ENCODE results near the gene PTPRN2. TPM values are rescaled to one million over a fixed set of nuclear protein-coding genes. Genes with fewer than 3 reads are reported as not detected.

PTPRN2 gene
- total and polyA plus RNA-seq, 2 of the 8 experiments (the other 6 are each of a cell fraction or from before 2014, with no cell fraction given), result 2.6 to 4.5 TPM

- no peak overlapping the region for H2BK15ac ChIP-seq (ENCODE audit: low read length)
- H3K4me3 ChIP-seq (ENCODE audit: extremely low read depth in 1 of 4, insufficient read depth in 2 of 4, low read depth in 3 of 4, low read length in 4 of 4), result no peak overlapping the region
- no peak overlapping the region for H4K5ac ChIP-seq (ENCODE audit: insufficient read length, low read depth, low read length)
- H3K27me3 ChIP-seq (replicated peaks in 1 of 4; ENCODE audit: control insufficient read depth in 3 of 4, extremely low read depth in 1 of 4, insufficient read depth in 3 of 4, low read length in 3 of 4), result peaks cover 16 to 63% (median 53%) of the 10 kb centered on the region in 4 experiments
- DNase-seq (ENCODE audit: low read depth in 1 of 2, low spot score in 2 of 2), result no peak
- no peak overlapping the region for H3K18ac ChIP-seq (ENCODE audit: extremely low read depth, low read length)
- no peaks in the 10 kb centered on the region for H3K4me1 ChIP-seq (replicated peaks in 1 of 4; ENCODE audit: control insufficient read depth in 3 of 4, insufficient read depth in 4 of 4, low read length in 3 of 4)
- no peak overlapping the region for H2AFZ ChIP-seq (ENCODE audit: low read length)
- no peak overlapping the region for H3K14ac ChIP-seq (ENCODE audit: insufficient read length)
- no peak overlapping the region for H2BK12ac ChIP-seq (ENCODE audit: low read depth, low read length)
- H4K8ac ChIP-seq (ENCODE audit: extremely low read depth, insufficient read depth, low read length), result no peak overlapping the region
- no peak overlapping the region for H3K9ac ChIP-seq (replicated peaks in 1 of 4; ENCODE audit: extremely low read depth in 1 of 4, low read depth in 3 of 4, low read length in 3 of 4)
- H3K56ac ChIP-seq (replicated peaks; ENCODE audit: insufficient read length, low read depth, low read length), result no peak overlapping the region
- FAIRE-seq, result no peak
- no peaks in the 10 kb centered on the region for H3K79me1 ChIP-seq (ENCODE audit: low read depth, low read length)
- H2AK5ac ChIP-seq (ENCODE audit: low read depth, low read length), result no peak overlapping the region
- H3K27ac ChIP-seq (ENCODE audit: low read depth, low read length), result no peak overlapping the region
- H2BK5ac ChIP-seq (ENCODE audit: low read depth, low read length), result no peak overlapping the region
- 92% methylated on average over 14 of the region's 14 CpGs; no CpG with 5 or more reads in 1 of the 2 experiments for WGBS, 2 experiments (ENCODE audit: extremely low coverage in 1 of 2, insufficient coverage in 1 of 2, insufficient read length in 1 of 2, insufficient replicate concordance in 2 of 2, low coverage in 1 of 2, low lambda C conversion rate in 2 of 2, missing lambda C conversion rate in 1 of 2)
- H3K79me2 ChIP-seq (ENCODE audit: control insufficient read depth in 1 of 2, insufficient read depth in 2 of 2, low read length in 2 of 2), result no peaks in the 10 kb centered on the region
- no peak overlapping the region for H3K4ac ChIP-seq (replicated peaks; ENCODE audit: insufficient read length, low read depth, low read length)
- H4K20me1 ChIP-seq (replicated peaks in 1 of 2; ENCODE audit: control insufficient read depth in 1 of 2, insufficient read depth in 2 of 2, low read length in 2 of 2), result peaks cover 3 to 4% of the 10 kb centered on the region in 2 experiments
- H4K91ac ChIP-seq (replicated peaks; ENCODE audit: insufficient read length, low read length), result no peak overlapping the region
- no peak for TF ChIP-seq HDAC2 (IDR thresholded peaks at IDR 0.05; ENCODE audit: borderline replicate concordance in 1 of 2, low read depth in 2 of 2, low read length in 2 of 2)
- no peak for TF ChIP-seq KDM1A (IDR thresholded peaks at IDR 0.05; ENCODE audit: borderline replicate concordance, low read length)
- TF ChIP-seq GTF2F1 (IDR thresholded peaks at IDR 0.05; ENCODE audit: borderline replicate concordance, low read depth, low read length), result no peak
- TF ChIP-seq SIRT6 (IDR thresholded peaks at IDR 0.05; ENCODE audit: low read length), result no peak
- TF ChIP-seq CEBPB (IDR thresholded peaks at IDR 0.05; ENCODE audit: low read depth, low read length), result no peak
- no peak for TF ChIP-seq CHD2 (IDR thresholded peaks at IDR 0.05; ENCODE audit: low read length)
- POLR2A ChIA-PET (ENCODE audit: partially characterized antibody), result interaction anchor here (0.6 kb wide), 1 partner anchor 12 kb away, joined by 3 read pairs; no protein-coding TSS in a partner anchor
- no peak overlapping the region for H3K4me2 ChIP-seq (ENCODE audit: insufficient read depth in 1 of 2, low read depth in 2 of 2, low read length in 2 of 2)
- H2BK120ac ChIP-seq (replicated peaks; ENCODE audit: low read depth, low read length), result no peak overlapping the region
- no peak overlapping the region for H2BK20ac ChIP-seq (ENCODE audit: low read length)
- no peaks in the 10 kb centered on the region for H3K36me3 ChIP-seq (ENCODE audit: control insufficient read depth in 2 of 4, insufficient read depth in 4 of 4, low read length in 3 of 4)
- H3K9me3 ChIP-seq (ENCODE audit: insufficient read depth in 2 of 2, low read depth in 1 of 2, low read length in 1 of 2), result no peaks in the 10 kb centered on the region
- H3K23me2 ChIP-seq (ENCODE audit: low read depth, low read length), result no peaks in the 10 kb centered on the region
- H3K23ac ChIP-seq (ENCODE audit: insufficient read length), result no peak overlapping the region
- CTCF ChIA-PET (ENCODE audit: partially characterized antibody), result interaction anchor here (0.6 to 1.3 kb wide), 3 partner anchors 89 to 127 kb away, joined by 3 read pairs; no protein-coding TSS in a partner anchor
Observed at GRCh38 chr7:157602581-157602980, 985.0 kb downstream of the PTPRN2 start.

Measured in H1 (cell line).